ENCODE results near the gene GPC3.

GRCh38 chrX:133676344-133677122 is 308.9 kb downstream of the GPC3 start:
- no peak for TF ChIP-seq CTCF (IDR thresholded peaks at IDR 0.05)
- no peak for TF ChIP-seq POLR2AphosphoS5 (IDR thresholded peaks at IDR 0.05)
